Activated naive CD4-positive, alpha-beta T cell treated with anti-CD3 and anti-CD28 coated beads, Interleukin-2, amount 50 U/mL, for 24 hours (primary cell): ENCODE results near the gene LHFPL2.

Source experiments
- H3K27ac Mint-ChIP-seq: one replicate; pipeline ENCODE4 v1.8.0; 2021; ENCODE audit warnings: mild to moderate bottlenecking, mixed read lengths
- H3K27me3 Mint-ChIP-seq: one replicate; pipeline ENCODE4 v1.8.0; 2021; ENCODE audit warnings: mixed read lengths
- H3K36me3 Mint-ChIP-seq: one replicate; pipeline ENCODE4 v1.8.0; 2021; ENCODE audit warnings: mixed read lengths
- H3K4me1 Mint-ChIP-seq: one replicate; pipeline ENCODE4 v1.8.0; 2021; ENCODE audit warnings: mixed read lengths
- H3K4me3 Mint-ChIP-seq: one replicate; pipeline ENCODE4 v1.8.0; 2021; ENCODE audit warnings: mild to moderate bottlenecking, mixed read lengths
- H3K9me3 Mint-ChIP-seq: one replicate; pipeline ENCODE4 v1.8.0; 2021; ENCODE audit warnings: mixed read lengths

Gene LHFPL2

DNA sequence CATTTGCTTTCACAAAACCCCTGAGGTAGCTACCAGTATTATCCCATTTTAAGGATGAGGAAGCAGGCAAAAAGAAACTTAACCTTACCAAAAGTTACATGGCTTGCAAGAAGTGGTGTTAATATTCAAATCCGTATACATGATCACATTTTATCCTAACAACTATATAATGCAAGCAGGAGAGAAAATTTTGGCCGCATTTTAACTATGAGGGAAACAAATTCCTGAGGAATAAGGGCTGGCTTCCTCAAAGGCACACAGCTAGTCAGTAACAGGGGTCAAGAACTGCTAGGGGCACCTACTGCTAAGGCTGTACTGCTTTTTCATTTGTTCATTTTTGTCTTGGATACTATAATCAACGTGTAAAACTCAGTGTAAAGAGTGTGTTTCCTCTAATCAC lies 81.0 kb downstream of the LHFPL2 start:
- H3K4me3 Mint-ChIP-seq: no peak overlapping the region
- no peaks in the 10 kb centered on the region for H3K36me3 Mint-ChIP-seq
- H3K27me3 Mint-ChIP-seq: peaks cover 4% of the 10 kb centered on the region
- H3K9me3 Mint-ChIP-seq: no peaks in the 10 kb centered on the region
- no peaks in the 10 kb centered on the region for H3K4me1 Mint-ChIP-seq
- no peak overlapping the region for H3K27ac Mint-ChIP-seq

DNA sequence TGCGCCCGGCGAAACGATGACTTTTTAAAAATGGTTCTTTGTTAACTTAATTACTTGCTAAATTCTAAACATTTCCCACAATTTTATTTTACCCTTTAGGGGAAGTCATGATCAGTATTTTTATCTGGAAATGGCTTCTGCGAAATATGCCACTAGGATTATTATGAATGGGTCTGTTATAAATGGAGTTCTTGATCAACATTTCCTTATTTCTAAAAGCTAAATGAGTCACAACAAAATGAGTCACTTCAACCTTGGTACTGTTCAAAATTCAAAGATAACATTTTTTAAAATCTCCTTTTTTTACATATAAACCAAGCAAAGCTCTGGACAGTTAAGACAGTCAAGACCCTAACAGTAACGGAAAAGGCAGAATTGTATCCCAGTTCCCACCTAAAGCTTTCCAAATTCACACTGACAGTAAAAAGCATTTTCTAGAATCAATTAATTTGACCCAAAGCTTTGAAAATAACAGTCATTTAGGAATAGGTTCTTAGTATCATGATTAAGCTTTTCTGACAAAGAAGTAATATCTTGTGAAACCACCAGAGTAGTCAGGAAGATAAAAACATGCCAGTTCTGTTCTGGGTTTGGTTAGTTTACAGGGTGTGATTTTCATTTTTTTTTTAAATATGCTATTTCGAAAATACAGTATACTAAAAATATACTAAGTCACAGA lies 81.7 kb downstream of the LHFPL2 start:
- no peak overlapping the region for H3K4me3 Mint-ChIP-seq
- peaks cover 4% of the 10 kb centered on the region for H3K27me3 Mint-ChIP-seq
- no peaks in the 10 kb centered on the region for H3K4me1 Mint-ChIP-seq
- no peaks in the 10 kb centered on the region for H3K36me3 Mint-ChIP-seq
- no peak overlapping the region for H3K27ac Mint-ChIP-seq
- no peaks in the 10 kb centered on the region for H3K9me3 Mint-ChIP-seq

DNA sequence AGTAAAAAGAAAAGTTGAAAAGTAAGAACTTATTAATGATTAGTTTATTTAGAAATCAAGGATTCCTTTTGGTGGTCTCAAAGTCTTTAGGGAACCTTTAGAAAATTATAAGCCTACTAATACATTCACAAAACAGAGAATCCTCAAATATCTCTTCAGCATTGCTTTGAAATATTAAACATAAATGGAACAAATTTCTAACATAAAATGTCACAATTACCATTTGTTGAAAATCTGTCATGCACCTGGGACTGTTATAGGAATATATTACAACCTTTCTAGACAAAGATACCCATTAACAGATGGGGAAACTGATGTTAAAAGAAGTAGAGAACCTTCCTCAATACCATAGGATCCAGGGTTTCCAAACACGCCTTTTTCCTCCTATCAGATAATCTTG lies 83.2 kb downstream of the LHFPL2 start:
- Mint-ChIP-seq H3K4me3 (no peak overlapping the region), H3K27ac (no peak overlapping the region), H3K9me3 (no peaks in the 10 kb centered on the region), H3K4me1 (no peaks in the 10 kb centered on the region), H3K27me3 (peaks cover 4% of the 10 kb centered on the region), H3K36me3 (no peaks in the 10 kb centered on the region)

DNA sequence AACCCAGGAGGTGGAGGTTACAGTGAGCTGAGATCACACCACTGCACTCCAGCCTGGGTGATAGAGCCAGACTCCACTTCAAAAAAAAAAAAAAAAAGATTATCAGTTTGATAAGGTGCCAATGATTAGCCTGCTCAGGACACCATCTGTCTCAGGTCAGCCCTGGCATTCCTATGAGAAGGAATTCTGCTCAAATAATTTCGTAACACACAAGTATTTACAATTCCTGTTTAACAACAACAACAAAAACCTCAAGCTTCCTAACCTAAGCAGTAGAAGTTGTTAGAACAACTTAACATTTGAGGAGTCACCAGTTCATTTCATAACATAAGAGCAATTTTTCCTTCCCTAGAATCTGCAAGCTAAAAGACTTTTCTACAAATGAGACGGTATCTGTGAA lies 85.0 kb downstream of the LHFPL2 start:
- H3K4me1 Mint-ChIP-seq: no peaks in the 10 kb centered on the region
- H3K9me3 Mint-ChIP-seq: no peaks in the 10 kb centered on the region
- H3K27ac Mint-ChIP-seq: no peak overlapping the region
- no peak overlapping the region for H3K4me3 Mint-ChIP-seq
- H3K27me3 Mint-ChIP-seq: peaks cover 9% of the 10 kb centered on the region
- H3K36me3 Mint-ChIP-seq: no peaks in the 10 kb centered on the region

DNA sequence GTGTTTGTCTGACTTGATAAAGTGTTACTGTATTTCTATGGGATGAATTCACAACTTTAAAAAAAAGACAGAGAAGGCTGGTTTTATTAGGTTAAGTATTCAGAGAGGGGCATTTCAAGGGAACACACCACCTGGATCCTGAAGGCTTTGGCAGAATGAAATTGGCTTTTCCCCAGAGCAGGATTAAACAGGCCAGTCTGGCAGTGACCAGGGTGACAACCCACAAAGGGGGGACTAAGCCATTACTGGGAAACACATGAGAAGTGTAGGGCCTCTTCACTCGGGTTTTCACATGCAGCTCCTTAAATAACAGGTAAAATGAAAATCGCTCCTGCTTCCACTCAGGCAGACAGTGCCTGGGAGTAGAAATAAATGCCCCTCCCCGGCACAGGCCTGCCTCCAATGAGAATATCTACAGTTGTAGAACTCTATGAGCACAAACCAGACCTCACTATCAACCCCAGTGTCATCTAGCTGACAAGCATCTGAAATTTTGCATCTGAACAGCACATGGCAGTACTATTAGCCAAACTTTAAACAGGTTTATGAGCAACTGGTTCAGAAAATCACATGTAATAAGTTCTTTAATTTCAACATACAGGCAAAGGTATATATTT lies 85.8 kb downstream of the LHFPL2 start:
- no peak overlapping the region for H3K4me3 Mint-ChIP-seq
- H3K36me3 Mint-ChIP-seq: no peaks in the 10 kb centered on the region
- H3K27me3 Mint-ChIP-seq: peaks cover 9% of the 10 kb centered on the region
- no peaks in the 10 kb centered on the region for H3K4me1 Mint-ChIP-seq
- H3K9me3 Mint-ChIP-seq: no peaks in the 10 kb centered on the region
- H3K27ac Mint-ChIP-seq: no peak overlapping the region

DNA sequence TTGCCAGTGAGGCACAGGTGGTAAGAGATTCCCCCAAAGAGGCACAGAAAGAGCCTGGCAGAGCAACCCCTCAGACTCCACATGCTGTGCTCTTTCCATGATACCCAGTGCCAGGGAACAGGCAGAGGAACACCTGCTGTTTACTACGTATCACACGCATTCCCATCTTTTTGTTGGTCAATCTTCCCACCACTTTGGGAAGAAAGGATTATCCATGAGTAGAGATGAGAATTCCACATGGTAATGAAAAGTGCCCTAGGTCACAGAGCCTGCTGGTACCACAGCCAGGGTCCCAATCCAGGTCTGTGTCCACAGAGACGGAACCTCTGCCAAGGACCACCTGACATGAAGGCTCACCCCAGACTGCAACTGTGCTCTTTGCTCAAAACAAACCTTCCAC lies 86.6 kb downstream of the LHFPL2 start:
- H3K27ac Mint-ChIP-seq: no peak overlapping the region
- no peaks in the 10 kb centered on the region for H3K4me1 Mint-ChIP-seq
- H3K4me3 Mint-ChIP-seq: no peak overlapping the region
- H3K36me3 Mint-ChIP-seq: no peaks in the 10 kb centered on the region
- no peaks in the 10 kb centered on the region for H3K9me3 Mint-ChIP-seq
- peaks cover 9% of the 10 kb centered on the region for H3K27me3 Mint-ChIP-seq

DNA sequence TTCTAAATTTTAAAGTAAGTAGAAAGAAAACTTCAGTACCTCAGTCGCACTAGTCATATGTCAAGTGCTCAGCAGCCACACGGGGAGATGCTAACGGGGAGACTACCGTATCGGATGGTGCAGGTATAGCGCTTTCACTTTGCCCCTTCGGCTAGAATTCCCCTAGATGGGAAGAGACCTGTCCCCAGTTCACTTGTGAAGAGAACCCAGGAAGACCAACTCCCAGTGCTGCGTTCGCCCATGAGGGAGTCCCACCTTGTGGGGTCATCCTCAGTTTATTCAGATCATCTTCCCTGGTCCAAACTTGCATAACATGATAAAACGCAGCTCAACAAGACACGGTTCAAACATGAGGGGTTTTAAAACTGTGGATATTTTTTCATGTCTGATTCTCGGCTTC lies 87.3 kb downstream of the LHFPL2 start:
- no peak overlapping the region for H3K4me3 Mint-ChIP-seq
- H3K27me3 Mint-ChIP-seq: peaks cover 9% of the 10 kb centered on the region
- no peak overlapping the region for H3K27ac Mint-ChIP-seq
- H3K36me3 Mint-ChIP-seq: no peaks in the 10 kb centered on the region
- H3K4me1 Mint-ChIP-seq: no peaks in the 10 kb centered on the region
- no peaks in the 10 kb centered on the region for H3K9me3 Mint-ChIP-seq

DNA sequence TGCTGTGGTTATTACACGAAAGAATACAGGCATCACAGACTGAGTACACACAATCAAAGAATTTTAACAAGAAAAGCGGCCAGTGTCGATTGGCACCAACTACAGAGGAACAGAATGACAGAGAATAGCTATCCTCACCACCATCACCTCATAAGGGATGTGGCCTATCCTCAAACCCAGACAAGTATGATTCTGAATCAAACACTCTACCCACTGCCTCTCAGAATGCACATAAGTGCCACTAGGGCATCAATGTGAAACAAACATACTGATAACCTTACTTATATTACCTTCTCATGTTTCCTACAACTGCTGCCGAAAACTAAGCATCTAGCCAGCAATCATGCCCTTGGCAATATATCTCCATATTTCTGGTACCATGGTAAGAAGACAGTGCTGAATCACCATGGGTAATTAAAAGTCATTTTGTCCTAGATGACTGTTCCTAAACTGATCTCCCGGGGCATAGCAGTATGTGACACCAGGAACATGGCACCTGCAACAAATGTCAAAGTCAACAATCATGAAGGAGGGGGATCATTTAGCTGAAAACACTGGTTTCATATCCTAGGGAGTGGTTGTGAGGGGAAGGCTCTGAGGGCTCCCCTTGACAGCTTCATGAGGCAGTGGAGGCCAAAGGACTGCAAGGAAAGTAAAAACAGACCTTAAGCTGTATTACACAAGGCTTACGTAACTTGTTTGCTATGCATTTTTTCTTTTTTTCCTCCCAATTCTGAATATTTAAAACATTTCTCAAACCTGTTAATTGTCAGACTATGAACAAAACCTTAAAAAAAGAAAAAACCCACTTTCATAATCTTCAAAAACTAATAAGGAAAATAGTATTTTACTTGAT lies 88.3 kb downstream of the LHFPL2 start:
- Mint-ChIP-seq H3K4me1 (no peaks in the 10 kb centered on the region), H3K27ac (no peak overlapping the region), H3K4me3 (no peak overlapping the region), H3K27me3 (peaks cover 9% of the 10 kb centered on the region), H3K36me3 (no peaks in the 10 kb centered on the region), H3K9me3 (no peaks in the 10 kb centered on the region)

DNA sequence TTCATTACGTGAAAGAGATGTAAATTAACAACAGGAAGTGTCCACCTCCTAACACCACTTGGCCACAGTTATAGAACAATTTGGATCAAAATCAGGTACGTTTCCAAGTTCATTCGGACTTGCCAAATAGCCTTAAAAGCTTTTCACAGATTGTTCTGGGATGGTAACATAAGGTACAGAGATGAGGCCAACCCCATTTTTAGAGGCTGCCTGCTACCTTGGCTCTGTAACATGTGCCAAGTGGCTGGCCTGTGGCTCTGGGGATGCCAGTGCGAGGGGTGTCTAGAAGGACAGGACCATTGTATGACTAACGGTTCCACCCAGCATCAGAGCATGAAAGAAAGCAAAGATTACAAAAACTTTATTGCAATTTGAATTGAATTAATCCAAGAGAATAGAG lies 91.0 kb downstream of the LHFPL2 start:
- no peaks in the 10 kb centered on the region for H3K4me1 Mint-ChIP-seq
- no peak overlapping the region for H3K4me3 Mint-ChIP-seq
- H3K9me3 Mint-ChIP-seq: no peaks in the 10 kb centered on the region
- H3K36me3 Mint-ChIP-seq: no peaks in the 10 kb centered on the region
- H3K27ac Mint-ChIP-seq: no peak overlapping the region
- H3K27me3 Mint-ChIP-seq: peaks cover 5% of the 10 kb centered on the region

DNA sequence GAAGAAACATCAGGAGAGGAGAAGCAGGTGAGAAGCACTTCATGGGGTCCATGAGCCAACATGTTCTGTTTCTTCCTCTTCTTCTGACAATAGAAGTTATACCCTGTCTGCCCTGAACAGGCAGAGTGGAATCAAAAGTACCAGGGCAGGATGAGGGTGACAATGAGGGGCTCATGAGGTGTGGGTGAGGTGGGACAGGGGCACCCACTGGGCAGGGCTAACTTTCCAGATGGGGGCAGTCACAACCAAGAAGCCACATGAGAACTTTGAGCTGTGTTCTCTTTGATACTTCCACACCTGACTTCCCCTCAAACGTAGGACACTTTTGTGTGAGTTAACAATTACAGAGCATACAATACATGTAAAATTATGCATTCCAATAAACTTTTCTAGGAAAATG lies 92.7 kb downstream of the LHFPL2 start:
- H3K36me3 Mint-ChIP-seq: no peaks in the 10 kb centered on the region
- peaks cover 5% of the 10 kb centered on the region for H3K27me3 Mint-ChIP-seq
- H3K27ac Mint-ChIP-seq: no peak overlapping the region
- no peak overlapping the region for H3K4me3 Mint-ChIP-seq
- no peaks in the 10 kb centered on the region for H3K9me3 Mint-ChIP-seq
- no peaks in the 10 kb centered on the region for H3K4me1 Mint-ChIP-seq

DNA sequence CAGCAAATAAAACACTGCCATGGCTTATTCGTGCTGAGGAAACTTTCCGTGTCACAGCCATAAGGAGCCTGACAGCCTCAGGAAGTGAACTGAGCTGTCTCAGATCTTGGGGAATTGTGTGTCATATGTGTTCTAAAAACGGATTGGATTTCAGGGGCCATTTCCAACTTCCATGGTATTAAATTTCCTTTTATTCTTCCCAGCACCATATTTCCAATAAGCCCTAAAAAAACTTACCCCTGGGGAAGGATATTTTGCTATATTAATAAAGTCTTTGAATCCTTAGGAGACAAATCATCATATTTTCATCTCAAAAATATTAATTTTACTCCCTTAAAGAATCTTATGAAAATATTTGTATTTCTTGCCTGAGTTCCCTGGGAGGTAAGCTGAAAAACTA lies 93.9 kb downstream of the LHFPL2 start:
- H3K4me3 Mint-ChIP-seq: no peak overlapping the region
- H3K36me3 Mint-ChIP-seq: no peaks in the 10 kb centered on the region
- no peaks in the 10 kb centered on the region for H3K4me1 Mint-ChIP-seq
- H3K27ac Mint-ChIP-seq: no peak overlapping the region
- no peaks in the 10 kb centered on the region for H3K9me3 Mint-ChIP-seq
- peaks cover 2% of the 10 kb centered on the region for H3K27me3 Mint-ChIP-seq

DNA sequence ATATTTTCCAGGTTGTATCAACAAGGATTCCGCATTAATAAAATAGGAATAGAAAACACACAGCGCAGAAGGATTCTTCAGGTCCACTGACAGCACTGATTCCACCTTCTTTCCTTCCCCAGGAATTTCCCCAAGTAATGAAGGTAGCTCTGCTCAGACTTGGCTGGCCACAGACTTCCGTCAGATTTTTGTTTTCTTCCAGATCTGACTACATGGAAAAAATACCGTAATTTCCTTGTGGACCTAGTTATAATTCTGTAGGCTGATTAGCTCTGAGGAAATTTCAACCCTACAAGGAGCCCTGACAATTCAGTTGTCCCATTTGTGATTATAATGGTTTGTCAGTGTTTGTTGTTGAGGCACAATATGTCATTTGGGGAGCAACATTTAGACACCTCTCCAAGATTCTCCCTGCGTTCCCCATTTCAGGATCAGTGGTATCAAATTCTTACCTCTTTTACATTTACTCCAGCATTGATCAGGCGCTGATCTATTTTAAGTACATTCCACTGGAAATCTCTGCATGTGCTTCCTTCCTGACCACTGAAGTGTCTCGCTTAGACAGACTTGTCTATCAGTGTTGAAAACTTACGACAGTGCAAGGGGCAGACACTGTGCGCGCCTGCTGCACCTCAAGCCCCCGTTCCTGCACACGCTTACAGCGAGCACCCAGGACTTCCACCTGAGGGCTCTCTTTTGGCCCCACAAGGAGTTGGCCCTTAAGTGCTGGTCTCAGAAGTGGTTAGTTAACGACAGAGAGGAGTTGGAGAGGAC lies 94.8 kb downstream of the LHFPL2 start:
- Mint-ChIP-seq H3K36me3 (no peaks in the 10 kb centered on the region), H3K27ac (no peak overlapping the region), H3K4me1 (no peaks in the 10 kb centered on the region), H3K4me3 (no peak overlapping the region), H3K27me3 (no peaks in the 10 kb centered on the region), H3K9me3 (no peaks in the 10 kb centered on the region)

DNA sequence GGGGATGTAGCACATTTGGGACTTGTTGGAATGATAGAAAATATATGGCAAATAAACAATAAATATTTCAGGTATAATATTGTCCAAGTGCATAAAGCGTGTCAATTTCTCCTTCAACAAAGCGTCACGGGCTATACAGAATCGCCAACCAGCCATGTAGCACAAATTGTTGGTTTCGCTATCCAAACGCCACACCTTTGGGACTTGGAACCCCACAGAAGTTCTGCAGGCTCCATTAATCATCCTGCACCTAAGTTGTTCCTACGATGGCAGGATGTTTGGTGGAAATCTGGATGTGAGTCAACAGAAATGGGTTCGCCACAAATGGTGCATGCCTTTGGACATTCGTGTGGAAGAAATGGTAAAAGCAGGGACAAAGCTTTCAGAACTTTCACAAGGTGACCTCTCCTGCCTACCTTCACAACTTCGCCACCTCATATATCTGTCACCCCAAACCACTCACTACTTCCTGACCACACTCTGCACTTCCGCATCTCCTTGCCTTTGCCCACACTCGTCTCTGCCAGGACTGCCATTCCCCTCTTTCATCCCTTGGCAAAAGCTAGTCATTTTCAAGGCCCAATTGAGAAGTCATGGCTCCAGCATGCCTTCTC lies 95.7 kb downstream of the LHFPL2 start:
- Mint-ChIP-seq H3K4me1 (no peaks in the 10 kb centered on the region), H3K9me3 (no peaks in the 10 kb centered on the region), H3K36me3 (no peaks in the 10 kb centered on the region), H3K27me3 (no peaks in the 10 kb centered on the region), H3K4me3 (no peak overlapping the region), H3K27ac (no peak overlapping the region)

DNA sequence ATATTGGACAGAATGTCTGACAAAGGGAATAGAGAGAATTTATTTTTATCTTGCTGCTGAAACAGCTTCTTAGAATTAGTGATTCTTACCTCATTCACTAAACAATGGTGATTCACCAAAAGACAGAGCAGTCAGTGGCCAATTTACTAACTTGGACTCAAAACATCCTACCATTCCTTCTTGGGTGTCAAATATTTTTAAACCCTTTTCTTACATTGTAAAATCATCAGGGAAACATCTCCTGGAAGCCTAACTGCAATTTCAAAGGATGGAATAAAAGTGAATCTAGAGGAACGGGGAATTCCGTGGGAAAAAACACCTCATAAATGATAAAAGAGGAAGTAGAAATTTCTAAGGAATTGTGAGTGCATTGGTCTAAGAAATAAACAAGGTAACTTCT lies 97.7 kb downstream of the LHFPL2 start:
- no peaks in the 10 kb centered on the region for H3K4me1 Mint-ChIP-seq
- no peaks in the 10 kb centered on the region for H3K9me3 Mint-ChIP-seq
- no peak overlapping the region for H3K27ac Mint-ChIP-seq
- H3K36me3 Mint-ChIP-seq: no peaks in the 10 kb centered on the region
- H3K4me3 Mint-ChIP-seq: no peak overlapping the region
- no peaks in the 10 kb centered on the region for H3K27me3 Mint-ChIP-seq

DNA sequence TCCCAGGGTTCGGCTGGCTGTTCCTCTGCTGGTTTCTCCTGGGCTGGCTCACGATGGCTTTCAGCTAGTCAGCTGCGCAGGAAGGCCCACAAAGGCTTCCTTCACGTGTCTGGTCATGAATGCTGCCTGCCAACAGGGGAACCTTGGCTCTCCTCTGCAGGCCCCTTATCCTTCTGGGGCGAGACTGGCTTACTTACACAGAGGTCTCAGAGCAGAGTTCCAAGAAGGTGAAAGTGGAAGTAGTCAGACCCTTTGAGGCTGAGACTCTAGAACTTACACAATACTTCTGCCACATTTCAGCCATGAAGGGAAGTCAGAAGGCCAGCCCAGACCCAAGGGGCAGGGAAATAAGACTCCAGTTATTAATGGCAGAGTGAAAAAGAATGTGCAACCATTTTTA lies 99.5 kb downstream of the LHFPL2 start:
- no peaks in the 10 kb centered on the region for H3K4me1 Mint-ChIP-seq
- no peaks in the 10 kb centered on the region for H3K9me3 Mint-ChIP-seq
- no peak overlapping the region for H3K27ac Mint-ChIP-seq
- no peak overlapping the region for H3K4me3 Mint-ChIP-seq
- H3K27me3 Mint-ChIP-seq: no peaks in the 10 kb centered on the region
- no peaks in the 10 kb centered on the region for H3K36me3 Mint-ChIP-seq
